Measurements from ENCODE around the gene LRP2.
A peak's percentile ranks its signal among the peaks of the same experiment; 100 is the strongest.
"Not testable (repeated sequence)": the region's sequence is repeated elsewhere in the genome, so short reads cannot be mapped to it uniquely, and the experiment has no call there.

Gene LRP2

DNA sequence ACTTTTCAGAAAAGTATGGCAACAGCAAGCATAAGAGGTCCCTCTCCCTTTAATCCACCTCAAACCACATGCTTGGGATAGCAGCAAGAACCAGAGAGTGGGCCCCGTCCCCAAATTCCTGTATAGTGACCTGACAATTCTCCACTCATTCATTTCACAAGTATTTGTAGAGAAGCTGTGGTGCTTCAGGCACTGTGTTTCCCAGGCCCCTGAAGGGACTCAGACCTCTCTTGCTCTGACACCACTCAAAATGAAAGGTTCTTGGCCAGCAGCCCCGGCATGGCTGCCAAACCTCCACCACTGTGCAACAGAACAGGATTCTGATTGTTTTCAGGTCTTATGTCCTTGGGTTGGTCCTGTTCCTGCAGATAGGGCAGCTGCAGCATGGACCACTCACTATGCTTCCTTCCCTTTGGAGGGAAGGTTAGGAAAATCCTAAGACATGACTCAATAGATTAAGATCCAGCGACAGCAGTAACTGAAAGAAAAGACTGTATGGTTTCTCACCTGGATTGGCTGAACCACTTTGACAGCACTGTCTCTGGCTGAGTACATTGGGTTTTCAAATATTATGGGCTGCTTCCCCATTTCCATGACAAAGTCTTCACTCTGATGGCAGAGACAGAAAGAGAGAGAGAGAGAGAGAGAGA, 225.3 kb downstream of the LRP2 start:
- no peak for DNase-seq (ENCODE audit: extremely low read depth, low read depth)
- TF ChIP-seq, protein P1, sequence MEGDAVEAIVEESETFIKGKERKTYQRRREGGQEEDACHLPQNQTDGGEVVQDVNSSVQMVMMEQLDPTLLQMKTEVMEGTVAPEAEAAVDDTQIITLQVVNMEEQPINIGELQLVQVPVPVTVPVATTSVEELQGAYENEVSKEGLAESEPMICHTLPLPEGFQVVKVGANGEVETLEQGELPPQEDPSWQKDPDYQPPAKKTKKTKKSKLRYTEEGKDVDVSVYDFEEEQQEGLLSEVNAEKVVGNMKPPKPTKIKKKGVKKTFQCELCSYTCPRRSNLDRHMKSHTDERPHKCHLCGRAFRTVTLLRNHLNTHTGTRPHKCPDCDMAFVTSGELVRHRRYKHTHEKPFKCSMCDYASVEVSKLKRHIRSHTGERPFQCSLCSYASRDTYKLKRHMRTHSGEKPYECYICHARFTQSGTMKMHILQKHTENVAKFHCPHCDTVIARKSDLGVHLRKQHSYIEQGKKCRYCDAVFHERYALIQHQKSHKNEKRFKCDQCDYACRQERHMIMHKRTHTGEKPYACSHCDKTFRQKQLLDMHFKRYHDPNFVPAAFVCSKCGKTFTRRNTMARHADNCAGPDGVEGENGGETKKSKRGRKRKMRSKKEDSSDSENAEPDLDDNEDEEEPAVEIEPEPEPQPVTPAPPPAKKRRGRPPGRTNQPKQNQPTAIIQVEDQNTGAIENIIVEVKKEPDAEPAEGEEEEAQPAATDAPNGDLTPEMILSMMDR (IDR thresholded peaks at IDR 0.05; ENCODE audit: low read depth, low read length): no peak

DNA sequence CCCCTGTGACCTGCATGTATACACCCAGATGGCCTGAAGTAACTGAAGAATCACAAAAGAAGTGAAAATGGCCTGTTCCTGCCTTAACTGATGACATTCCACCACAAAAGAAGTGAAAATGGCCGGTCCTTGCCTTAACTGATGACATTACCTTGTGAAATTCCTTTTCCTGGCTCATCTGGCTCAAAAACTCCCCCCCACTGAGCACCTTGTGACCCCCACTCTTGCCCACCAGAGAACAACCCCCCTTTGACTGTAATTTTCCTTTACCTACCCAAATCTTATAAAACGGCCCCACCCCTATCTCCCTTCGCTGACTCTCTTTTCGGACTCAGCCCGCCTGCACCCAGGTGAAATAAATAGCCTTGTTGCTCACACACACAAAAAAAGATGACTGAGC, 225.9 kb downstream of the LRP2 start:
- not testable (repeated sequence) for DNase-seq (ENCODE audit: extremely low read depth, low read depth)

DNA sequence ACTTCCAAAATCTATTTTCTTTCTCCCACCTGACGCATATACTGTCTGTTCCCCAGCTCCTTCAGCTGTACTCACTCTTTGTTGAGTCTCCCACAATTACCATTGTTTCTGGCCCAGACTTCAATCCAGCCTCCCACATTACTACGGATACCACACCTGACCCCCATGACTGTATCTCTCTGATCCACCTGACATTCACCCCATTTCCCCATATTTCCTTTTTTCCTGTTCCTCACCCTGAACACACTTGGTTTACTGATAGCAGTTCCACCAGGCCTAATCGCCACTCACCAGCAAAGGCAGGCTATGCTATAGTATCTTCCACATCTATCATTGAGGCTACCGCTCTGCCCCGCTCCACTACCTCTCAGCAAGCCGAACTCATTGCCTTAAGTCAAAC, 228.1 kb downstream of the LRP2 start:
- DNase-seq (ENCODE audit: extremely low read depth, low read depth): not testable (repeated sequence)

DNA sequence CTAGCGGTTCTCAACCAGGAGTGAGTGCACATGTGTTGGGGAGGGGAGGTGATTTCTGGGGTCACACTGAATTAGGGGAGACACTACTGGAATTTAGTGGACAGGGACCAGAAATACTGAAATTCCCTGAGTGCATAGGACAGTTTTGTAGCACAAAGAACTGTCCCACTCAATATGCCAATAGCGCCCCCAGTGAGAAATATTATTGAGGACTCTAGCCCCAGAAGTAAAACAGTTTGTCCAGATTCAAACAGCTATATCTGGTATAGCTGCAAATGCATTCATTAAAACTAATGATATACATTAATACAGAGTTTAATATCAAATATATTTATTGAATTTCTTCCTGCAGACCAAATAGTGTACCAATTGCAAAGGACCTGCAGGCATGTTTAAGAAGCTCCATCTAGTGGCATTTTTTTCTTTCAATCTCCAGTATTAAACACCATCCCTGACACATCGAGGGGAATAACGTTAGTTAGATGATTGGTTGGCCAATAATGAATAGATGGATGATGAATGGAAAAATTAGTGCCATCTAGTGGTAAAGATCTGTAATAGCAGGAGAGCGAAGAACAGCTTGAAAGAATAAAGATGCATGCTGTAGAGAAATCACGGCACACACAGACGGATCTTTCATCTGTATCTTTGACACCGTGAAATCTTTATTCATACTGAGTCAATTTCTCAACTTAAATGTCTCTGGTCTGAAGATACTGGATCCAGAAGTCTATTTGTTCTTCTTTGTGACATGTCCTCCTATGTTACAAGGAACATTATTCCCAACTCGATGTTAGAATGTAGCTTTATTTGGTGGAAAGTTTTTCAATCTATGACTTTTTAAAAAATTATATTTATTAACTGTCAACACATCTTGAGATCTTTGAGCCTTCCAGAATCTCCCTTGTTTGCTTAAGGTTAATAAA, 230.5 kb downstream of the LRP2 start:
- TF ChIP-seq, protein P1 (IDR thresholded peaks at IDR 0.05; ENCODE audit: low read depth, low read length): peak; percentile 76
- no peak for DNase-seq (ENCODE audit: extremely low read depth, low read depth)

DNA sequence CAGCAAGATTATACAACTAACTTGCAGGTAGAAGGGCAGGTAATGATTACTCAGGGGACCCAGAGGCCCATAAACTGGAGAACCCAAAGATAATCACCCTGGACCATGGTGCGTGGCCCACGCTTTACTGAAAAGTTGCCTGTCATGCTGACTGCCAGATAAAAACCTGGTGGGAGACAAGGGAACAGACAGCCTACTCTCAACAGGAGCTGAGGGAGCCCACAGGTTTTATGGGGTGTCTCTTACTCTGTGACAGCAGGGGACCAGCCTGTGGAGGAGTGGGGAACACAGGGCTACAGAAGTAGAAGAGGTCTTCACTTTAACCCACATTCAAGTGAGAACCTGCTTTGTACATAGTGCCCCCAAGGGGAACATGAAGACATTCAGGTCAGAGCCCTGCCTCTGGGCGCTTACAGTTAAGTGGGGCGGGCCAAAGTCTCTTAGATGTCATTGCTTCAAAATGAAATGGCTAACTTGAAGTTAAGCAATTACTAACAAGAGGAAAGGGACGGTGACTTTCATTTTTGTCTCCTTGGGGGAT, 232.6 kb downstream of the LRP2 start:
- TF ChIP-seq, protein P1 (IDR thresholded peaks at IDR 0.05; ENCODE audit: low read depth, low read length): no peak
- no peak for DNase-seq (ENCODE audit: extremely low read depth, low read depth)

DNA sequence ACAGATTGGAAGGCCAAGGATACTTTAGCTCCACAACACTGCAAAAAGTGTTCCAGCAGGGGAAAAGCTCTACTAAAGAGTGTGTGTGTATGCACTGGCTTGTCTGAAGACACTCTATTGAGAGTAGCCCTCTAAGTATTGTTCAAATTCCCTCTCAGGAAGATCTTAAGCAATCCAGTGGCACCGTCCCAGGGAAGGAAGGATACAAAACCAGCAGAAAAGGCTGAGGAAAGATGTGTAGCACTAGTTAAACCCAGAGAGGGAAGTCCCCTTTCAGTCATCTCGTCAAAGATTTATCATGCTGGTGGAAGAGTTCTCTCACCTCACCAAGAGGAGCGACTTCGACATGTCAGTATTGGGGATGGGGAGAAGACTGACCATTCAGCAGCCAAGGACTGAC, 242.5 kb downstream of the LRP2 start:
- TF ChIP-seq, protein P1 (IDR thresholded peaks at IDR 0.05; ENCODE audit: low read depth, low read length): no peak
- no peak for DNase-seq (ENCODE audit: extremely low read depth, low read depth)

DNA sequence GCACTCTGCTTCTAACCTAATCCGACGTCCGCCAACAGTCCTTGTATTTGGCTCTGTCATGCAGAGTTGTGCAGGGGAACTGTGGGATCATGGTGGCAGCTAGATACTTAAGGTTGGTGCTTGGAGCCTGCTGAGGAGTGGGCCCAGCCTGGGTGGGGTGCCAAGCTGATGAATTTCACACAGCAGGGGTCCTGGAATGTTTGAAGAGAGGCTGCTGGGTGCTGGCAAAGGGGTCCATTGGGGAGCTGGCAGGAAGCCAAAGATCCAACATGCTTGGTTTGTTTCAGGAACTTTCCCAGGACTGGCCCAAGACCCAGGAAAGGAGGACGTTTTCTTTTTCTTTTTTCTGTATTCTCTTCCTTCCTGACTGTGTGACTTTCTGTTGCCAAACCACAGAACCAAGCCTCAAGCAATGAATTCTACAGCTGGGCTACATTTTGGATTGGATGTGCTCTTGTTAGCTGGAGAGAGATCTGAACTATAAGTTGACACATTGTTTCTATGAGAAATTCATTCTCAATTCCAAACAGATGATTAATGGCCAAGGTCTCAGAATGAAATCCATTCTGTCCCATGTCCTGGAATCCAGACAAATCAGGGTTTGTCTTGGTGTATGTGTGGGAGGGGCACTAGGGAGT, 243.1 kb downstream of the LRP2 start:
- DNase-seq (ENCODE audit: extremely low read depth, low read depth): no peak
- TF ChIP-seq, protein P1 (IDR thresholded peaks at IDR 0.05; ENCODE audit: low read depth, low read length): no peak

DNA sequence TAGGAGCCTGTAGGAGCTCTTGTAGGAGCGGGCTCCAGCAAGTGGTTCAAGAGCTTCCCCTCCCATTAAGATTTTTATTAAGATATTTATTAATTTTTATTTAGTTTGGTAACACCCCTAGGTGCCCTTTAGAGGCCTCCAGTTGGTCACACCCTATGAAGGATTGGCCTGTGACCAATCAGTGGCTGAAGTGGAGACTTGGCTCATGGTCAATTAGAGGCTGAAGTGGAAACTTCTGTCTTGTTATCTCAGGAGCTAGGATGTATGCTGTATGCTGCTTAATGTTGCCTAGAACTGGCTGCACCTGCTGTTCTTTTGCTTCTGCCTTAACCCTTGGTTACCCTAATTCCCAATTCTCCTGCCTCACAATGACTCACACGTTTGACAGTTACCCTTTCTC, 244.3 kb downstream of the LRP2 start:
- no peak for DNase-seq (ENCODE audit: extremely low read depth, low read depth)
- TF ChIP-seq, protein P1 (IDR thresholded peaks at IDR 0.05; ENCODE audit: low read depth, low read length): no peak
